ENCODE data around the gene RNU11. TPM values are rescaled to one million over a fixed set of nuclear protein-coding genes. Genes with fewer than 3 reads are reported as not detected.

RNU11 gene
- total RNA-seq, 4 donors from 2014 or later: not detected

Small RNA genes within 50 kb of the gene (small RNA-seq; reads per million reads assigned to genes)
- gene RF00422 (not detected), gene RNU11 (not detected)

Other genes with a start within 250 kb of the RNU11 start
- 10 to 100 TPM in 3 of 4 donors, 1 to 10 TPM in 1; 3.8 to 37.6 (median 13.8) TPM for gene RCC1, start 142.6 kb upstream of the RNU11 start, total RNA-seq
- 10 to 100 TPM in 2 of 4 donors, 1 to 10 TPM in 2; 3.8 to 34.9 (median 20.3) TPM for gene TRNAU1AP, start 95.5 kb upstream of the RNU11 start, total RNA-seq
- 10 to 100 TPM in 1 of 4 donors, 1 to 10 TPM in 1, not detected in 2; 3.0 to 15.6 TPM for gene RAB42, start 56.3 kb upstream of the RNU11 start, total RNA-seq
- 10 to 100 TPM in 3 of 4 donors, 1 to 10 TPM in 1; 5.3 to 24.4 (median 13.7) TPM for gene TAF12, start 5.5 kb upstream of the RNU11 start, total RNA-seq
- gene GMEB1, start 20.2 kb downstream of the RNU11 start, total RNA-seq: 10 to 100 TPM in 3 of 4 donors, 1 to 10 TPM in 1; 2.4 to 37.4 (median 15.2) TPM
- gene YTHDF2, start 88.3 kb downstream of the RNU11 start, total RNA-seq: 10 to 100 TPM; 24.4 to 83.7 (median 58.6) TPM
- under 1 TPM in 1 of 4 donors, not detected in 3; 0.07 TPM for gene OPRD1, start 163.6 kb downstream of the RNU11 start, total RNA-seq